Measurements from ENCODE around the gene VEGFC.

VEGFC gene

GRCh38 chr4:176653401-176654220 is 139.1 kb downstream of the VEGFC start:
- H3K27ac ChIP-seq (ENCODE audit: low read depth, low read length, severe bottlenecking), result no peak overlapping the region
- H3K4me3 ChIP-seq (ENCODE audit: extremely low read depth, insufficient read depth, low read length, poor library complexity, severe bottlenecking), result no peak overlapping the region
- no peaks in the 10 kb centered on the region for H3K9me3 ChIP-seq (ENCODE audit: control insufficient read depth, low read length)
- no peaks in the 10 kb centered on the region for H3K36me3 ChIP-seq (ENCODE audit: control insufficient read depth, insufficient read depth, low read length)
- WGBS, 2 experiments (ENCODE audit: insufficient coverage in 2 of 2), result 80% methylated on average over 1 of the region's 1 CpG; no CpG with 5 or more reads in 1 of the 2 experiments
- no peaks in the 10 kb centered on the region for H3K4me1 ChIP-seq (ENCODE audit: control insufficient read depth, insufficient read depth, low read length, poor library complexity, severe bottlenecking)

GRCh38 chr4:176646311-176646710 is 146.4 kb downstream of the VEGFC start:
- H3K4me3 ChIP-seq (ENCODE audit: extremely low read depth, insufficient read depth, low read length, poor library complexity, severe bottlenecking), result no peak overlapping the region
- H3K4me1 ChIP-seq (ENCODE audit: control insufficient read depth, insufficient read depth, low read length, poor library complexity, severe bottlenecking), result no peaks in the 10 kb centered on the region
- WGBS, 2 experiments (ENCODE audit: insufficient coverage in 2 of 2), result no CpG with 5 or more reads among the region's 1 CpG
- no peaks in the 10 kb centered on the region for H3K9me3 ChIP-seq (ENCODE audit: control insufficient read depth, low read length)
- H3K36me3 ChIP-seq (ENCODE audit: control insufficient read depth, insufficient read depth, low read length), result no peaks in the 10 kb centered on the region
- no peak overlapping the region for H3K27ac ChIP-seq (ENCODE audit: low read depth, low read length, severe bottlenecking)

- 83% methylated on average over 1 of the region's 8 CpGs; no CpG with 5 or more reads in 1 of the 2 experiments for WGBS, 2 experiments (ENCODE audit: insufficient coverage in 2 of 2)
- Histone ChIP-seq H3K4me1 (ENCODE audit: control insufficient read depth, insufficient read depth, low read length, poor library complexity, severe bottlenecking) (no peaks in the 10 kb centered on the region), H3K36me3 (ENCODE audit: control insufficient read depth, insufficient read depth, low read length) (no peaks in the 10 kb centered on the region), H3K4me3 (ENCODE audit: extremely low read depth, insufficient read depth, low read length, poor library complexity, severe bottlenecking) (no peak overlapping the region), H3K9me3 (ENCODE audit: control insufficient read depth, low read length) (no peaks in the 10 kb centered on the region), H3K27ac (ENCODE audit: low read depth, low read length, severe bottlenecking) (no peak overlapping the region)
These were observed 147.3 kb downstream of the VEGFC start for GRCh38 chr4:176645246-176645960.

- Histone ChIP-seq H3K36me3 (ENCODE audit: control insufficient read depth, insufficient read depth, low read length) (no peaks in the 10 kb centered on the region), H3K9me3 (ENCODE audit: control insufficient read depth, low read length) (no peaks in the 10 kb centered on the region), H3K4me1 (ENCODE audit: control insufficient read depth, insufficient read depth, low read length, poor library complexity, severe bottlenecking) (no peaks in the 10 kb centered on the region), H3K27ac (ENCODE audit: low read depth, low read length, severe bottlenecking) (no peak overlapping the region), H3K4me3 (ENCODE audit: extremely low read depth, insufficient read depth, low read length, poor library complexity, severe bottlenecking) (no peak overlapping the region)
- no CpG with 5 or more reads among the region's 2 CpGs for WGBS, 2 experiments (ENCODE audit: insufficient coverage in 2 of 2)
These were observed 150.2 kb downstream of the VEGFC start for GRCh38 chr4:176642472-176642871.

GRCh38 chr4:176641237-176641636 is 151.5 kb downstream of the VEGFC start:
- Histone ChIP-seq H3K27ac (ENCODE audit: low read depth, low read length, severe bottlenecking) (no peak overlapping the region), H3K4me1 (ENCODE audit: control insufficient read depth, insufficient read depth, low read length, poor library complexity, severe bottlenecking) (no peaks in the 10 kb centered on the region), H3K9me3 (ENCODE audit: control insufficient read depth, low read length) (no peaks in the 10 kb centered on the region), H3K4me3 (ENCODE audit: extremely low read depth, insufficient read depth, low read length, poor library complexity, severe bottlenecking) (no peak overlapping the region), H3K36me3 (ENCODE audit: control insufficient read depth, insufficient read depth, low read length) (no peaks in the 10 kb centered on the region)
- 96 to 100% methylated on average over 1 to 2 of the region's 3 CpGs for WGBS, 2 experiments (ENCODE audit: insufficient coverage in 2 of 2)

- 100% methylated on average over 1 to 2 of the region's 2 CpGs for WGBS, 2 experiments (ENCODE audit: insufficient coverage in 2 of 2)
- H3K9me3 ChIP-seq (ENCODE audit: control insufficient read depth, low read length), result no peaks in the 10 kb centered on the region
- H3K4me3 ChIP-seq (ENCODE audit: extremely low read depth, insufficient read depth, low read length, poor library complexity, severe bottlenecking), result no peak overlapping the region
- no peaks in the 10 kb centered on the region for H3K4me1 ChIP-seq (ENCODE audit: control insufficient read depth, insufficient read depth, low read length, poor library complexity, severe bottlenecking)
- H3K27ac ChIP-seq (ENCODE audit: low read depth, low read length, severe bottlenecking), result no peak overlapping the region
- no peaks in the 10 kb centered on the region for H3K36me3 ChIP-seq (ENCODE audit: control insufficient read depth, insufficient read depth, low read length)
These were observed 153.7 kb downstream of the VEGFC start for GRCh38 chr4:176638992-176639391.

GRCh38 chr4:176636292-176636691 is 156.4 kb downstream of the VEGFC start:
- H3K27ac ChIP-seq (ENCODE audit: low read depth, low read length, severe bottlenecking), result no peak overlapping the region
- H3K9me3 ChIP-seq (ENCODE audit: control insufficient read depth, low read length), result no peaks in the 10 kb centered on the region
- no peaks in the 10 kb centered on the region for H3K4me1 ChIP-seq (ENCODE audit: control insufficient read depth, insufficient read depth, low read length, poor library complexity, severe bottlenecking)
- 100% methylated on average over 1 of the region's 1 CpG for WGBS, 2 experiments (ENCODE audit: insufficient coverage in 2 of 2)
- H3K36me3 ChIP-seq (ENCODE audit: control insufficient read depth, insufficient read depth, low read length), result no peaks in the 10 kb centered on the region
- H3K4me3 ChIP-seq (ENCODE audit: extremely low read depth, insufficient read depth, low read length, poor library complexity, severe bottlenecking), result no peak overlapping the region

GRCh38 chr4:176635372-176636261 is 157.1 kb downstream of the VEGFC start:
- Histone ChIP-seq H3K4me3 (ENCODE audit: extremely low read depth, insufficient read depth, low read length, poor library complexity, severe bottlenecking) (no peak overlapping the region), H3K9me3 (ENCODE audit: control insufficient read depth, low read length) (no peaks in the 10 kb centered on the region), H3K27ac (ENCODE audit: low read depth, low read length, severe bottlenecking) (no peak overlapping the region), H3K36me3 (ENCODE audit: control insufficient read depth, insufficient read depth, low read length) (no peaks in the 10 kb centered on the region), H3K4me1 (ENCODE audit: control insufficient read depth, insufficient read depth, low read length, poor library complexity, severe bottlenecking) (no peaks in the 10 kb centered on the region)
- WGBS, 2 experiments (ENCODE audit: insufficient coverage in 2 of 2), result 100% methylated on average over 1 of the region's 8 CpGs; no CpG with 5 or more reads in 1 of the 2 experiments

All from mesodermal cell (in vitro differentiated cells).